GM12875 (cell line): ENCODE measurements around the gene RTF2.

Experiments
- H3K4me3 ChIP-seq: one replicate; pipeline ENCODE4 v1.5.1; 2011; ENCODE audit warnings: low read depth, low read length, control low read depth
- TF ChIP-seq, protein P1 (sequence below): IDR thresholded peaks from 2 replicates; pipeline ENCODE4 v1.5.1; 2011; ENCODE audit warnings: low read depth, mild to moderate bottlenecking, control low read depth, inconsistent platforms, low read length, moderate library complexity, borderline replicate concordance; ENCODE audit not compliant: insufficient read depth

RTF2 gene

DNA sequence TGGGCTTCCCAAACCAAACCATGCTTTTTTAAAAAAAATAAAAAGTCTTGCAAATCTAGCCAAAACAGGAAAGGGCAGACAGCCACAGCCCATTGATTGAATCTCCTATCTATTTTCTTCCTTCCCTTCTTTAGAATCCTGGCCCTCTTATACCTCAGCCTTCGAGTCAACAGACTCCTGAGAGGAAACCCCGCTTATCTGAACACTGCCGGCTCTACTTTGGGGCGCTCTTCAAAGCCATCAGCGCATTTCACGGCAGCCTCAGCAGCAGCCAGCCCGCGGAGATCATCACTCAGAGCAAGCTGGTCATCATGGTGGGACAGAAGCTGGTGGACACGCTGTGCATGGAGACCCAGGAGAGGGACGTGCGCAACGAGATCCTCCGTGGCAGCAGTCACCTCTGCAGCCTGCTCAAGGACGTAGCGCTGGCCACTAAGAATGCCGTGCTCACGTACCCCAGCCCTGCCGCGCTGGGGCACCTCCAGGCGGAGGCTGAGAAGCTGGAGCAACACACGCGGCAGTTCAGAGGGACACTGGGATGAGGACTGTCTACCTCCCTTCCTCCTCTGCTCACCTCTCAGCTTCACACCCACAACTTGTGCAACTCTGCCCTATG is 10.1 kb upstream of the RTF2 start:
- no peak overlapping the region for H3K4me3 ChIP-seq
- TF ChIP-seq, protein P1, sequence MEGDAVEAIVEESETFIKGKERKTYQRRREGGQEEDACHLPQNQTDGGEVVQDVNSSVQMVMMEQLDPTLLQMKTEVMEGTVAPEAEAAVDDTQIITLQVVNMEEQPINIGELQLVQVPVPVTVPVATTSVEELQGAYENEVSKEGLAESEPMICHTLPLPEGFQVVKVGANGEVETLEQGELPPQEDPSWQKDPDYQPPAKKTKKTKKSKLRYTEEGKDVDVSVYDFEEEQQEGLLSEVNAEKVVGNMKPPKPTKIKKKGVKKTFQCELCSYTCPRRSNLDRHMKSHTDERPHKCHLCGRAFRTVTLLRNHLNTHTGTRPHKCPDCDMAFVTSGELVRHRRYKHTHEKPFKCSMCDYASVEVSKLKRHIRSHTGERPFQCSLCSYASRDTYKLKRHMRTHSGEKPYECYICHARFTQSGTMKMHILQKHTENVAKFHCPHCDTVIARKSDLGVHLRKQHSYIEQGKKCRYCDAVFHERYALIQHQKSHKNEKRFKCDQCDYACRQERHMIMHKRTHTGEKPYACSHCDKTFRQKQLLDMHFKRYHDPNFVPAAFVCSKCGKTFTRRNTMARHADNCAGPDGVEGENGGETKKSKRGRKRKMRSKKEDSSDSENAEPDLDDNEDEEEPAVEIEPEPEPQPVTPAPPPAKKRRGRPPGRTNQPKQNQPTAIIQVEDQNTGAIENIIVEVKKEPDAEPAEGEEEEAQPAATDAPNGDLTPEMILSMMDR = no peak

DNA sequence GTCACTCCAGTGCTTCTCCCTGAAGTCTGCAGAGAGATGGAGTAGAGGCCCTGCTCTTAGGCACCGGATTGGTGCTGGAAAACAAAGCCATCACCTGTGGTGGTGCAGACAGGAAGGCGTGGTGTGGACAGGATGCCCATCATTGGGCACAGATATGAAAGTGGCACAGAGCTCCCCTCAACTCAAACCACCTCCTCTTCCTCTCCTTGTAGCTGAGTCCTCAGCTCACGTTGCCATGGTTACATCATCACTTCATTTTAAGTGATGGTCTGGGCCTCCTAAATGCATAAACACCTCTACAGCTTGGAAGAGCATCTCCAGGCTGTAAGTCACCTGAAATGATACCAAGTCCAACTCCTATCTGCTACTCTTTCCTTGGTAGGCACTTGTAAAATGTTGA is 8.0 kb upstream of the RTF2 start:
- TF ChIP-seq, protein P1 = no peak

DNA sequence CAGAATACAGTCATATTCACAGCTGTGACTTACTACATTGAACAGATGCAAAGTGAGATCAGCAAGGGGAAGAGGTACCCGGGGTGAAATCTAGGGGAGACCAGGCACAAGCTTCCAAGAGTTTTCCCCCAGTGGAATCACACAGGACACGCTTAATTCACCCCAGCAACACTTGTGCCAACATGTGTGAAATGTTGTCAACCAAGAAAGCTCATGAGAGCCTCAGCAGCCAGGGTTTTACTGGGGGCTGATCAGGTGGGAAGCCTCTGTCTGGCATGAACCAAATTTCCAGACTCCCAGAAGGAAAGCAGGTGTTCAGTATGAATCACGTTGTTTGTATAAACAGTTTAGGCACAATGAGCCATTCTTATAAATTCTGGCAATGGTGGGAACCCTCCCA is 6.9 kb upstream of the RTF2 start:
- TF ChIP-seq, protein P1 = no peak
- no peak overlapping the region for H3K4me3 ChIP-seq

More for the DNA sequence above, 8.0 kb upstream of the RTF2 start:
- no peak overlapping the region for H3K4me3 ChIP-seq

DNA sequence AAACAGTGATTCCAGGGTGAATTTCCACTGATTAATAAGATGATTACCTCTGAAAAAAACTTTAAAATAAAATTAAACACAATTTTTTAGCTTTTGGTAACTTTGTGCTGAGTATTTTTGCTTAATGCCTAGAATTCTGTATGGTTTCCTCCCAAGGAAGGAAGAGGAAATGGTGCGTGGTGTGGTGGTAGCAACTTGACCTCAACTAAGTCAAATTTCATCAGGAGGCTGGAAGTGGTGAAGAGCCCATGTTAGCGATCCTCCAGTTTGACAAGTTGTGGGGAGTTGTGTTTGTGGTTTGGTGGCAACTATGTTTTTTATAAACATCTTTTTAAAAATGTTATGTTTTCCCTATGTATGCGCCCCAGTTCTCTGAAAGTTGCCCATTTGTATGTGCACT is 5.0 kb upstream of the RTF2 start:
- TF ChIP-seq, protein P1 = no peak

DNA sequence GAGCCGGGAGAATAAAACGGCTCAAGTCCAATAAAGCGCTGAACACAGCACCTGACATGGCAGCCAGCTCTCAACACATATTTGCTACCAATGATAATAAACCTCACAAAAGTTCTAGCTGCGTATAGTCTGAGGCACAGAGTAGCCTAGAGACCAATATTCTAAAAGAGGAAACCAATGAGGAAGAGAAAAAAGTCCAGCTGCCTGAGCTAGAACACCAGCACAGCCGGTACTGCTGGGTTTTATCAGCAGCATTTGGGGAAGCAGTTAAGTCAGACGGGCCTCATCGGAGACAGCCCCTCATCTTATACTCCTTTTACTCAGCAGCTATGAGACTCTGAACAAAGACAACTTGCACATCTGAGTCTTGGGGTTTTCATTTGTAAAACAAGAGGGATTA is 2.4 kb upstream of the RTF2 start:
- H3K4me3 ChIP-seq = no peak overlapping the region
- TF ChIP-seq, protein P1 = no peak

More for the DNA sequence above, 5.0 kb upstream of the RTF2 start:
- no peak overlapping the region for H3K4me3 ChIP-seq

DNA sequence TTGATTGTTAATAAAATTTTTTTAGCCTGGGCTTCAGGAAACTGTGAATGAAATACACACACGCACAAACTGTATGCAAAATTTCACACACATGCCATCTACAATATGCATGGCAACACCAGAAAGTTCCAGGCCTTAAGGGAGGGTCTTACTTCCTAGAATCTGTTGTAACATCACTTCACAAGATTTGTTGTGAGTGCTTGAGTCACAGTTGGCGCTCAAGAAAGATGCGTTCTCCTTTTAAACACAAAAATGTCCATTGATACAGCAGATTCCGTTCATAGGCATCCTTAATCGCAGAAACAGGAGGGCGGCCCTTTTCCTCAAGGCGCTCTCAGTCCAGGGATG is 485 bp upstream of the RTF2 start:
- peak overlapping the region; percentile 54 for H3K4me3 ChIP-seq
- TF ChIP-seq, protein P1 = no peak

DNA sequence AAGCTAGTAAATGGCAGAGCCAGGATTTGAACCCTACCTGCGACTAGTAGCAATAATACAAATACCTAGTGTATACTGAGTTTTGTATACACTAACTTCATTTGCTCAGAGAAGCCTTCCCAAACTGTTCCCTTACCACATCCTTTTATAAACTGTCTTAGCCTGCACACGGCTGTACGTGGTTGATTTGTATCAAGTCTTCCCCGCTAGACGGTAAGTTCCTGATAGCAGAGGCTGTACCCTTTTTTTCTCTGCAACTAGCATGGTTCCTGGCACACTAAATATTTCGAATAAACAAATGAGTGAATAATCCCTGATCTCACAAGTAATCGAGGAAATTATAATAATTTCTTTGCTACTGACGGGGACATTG is 636 bp downstream of the RTF2 start:
- TF ChIP-seq, protein P1 = no peak
- peak overlapping the region; percentile 54 for H3K4me3 ChIP-seq
